Body of pancreas (tissue), 4 donors: ENCODE data around the gene NTF3.

ENCODE experiments used
- CTCF ChIP-seq, 7 experiments: fragments of 450-650 bp in 4 of 7; fragments of 200-600 bp in 3 of 7; sonication (generic) in 3 of 7; IDR thresholded peaks; one replicate each; pipeline ENCODE4 v1.5.1; 2016 to 2019; ENCODE audit warnings: antibody characterized with exemption in 7 of 7
- POLR2A ChIP-seq, 3 donors: fragments of 450-650 bp; IDR thresholded peaks; one replicate each; pipeline ENCODE4 v1.6.1; 2016; ENCODE audit warnings: antibody characterized with exemption in 3 of 3, mild to moderate bottlenecking in 2 of 3

GRCh38 chr12:5476356-5476755 is 44.4 kb downstream of the NTF3 start:
- TF ChIP-seq CTCF (IDR thresholded peaks at IDR 0.05) (no peak), POLR2A (IDR thresholded peaks at IDR 0.05) (no peak)
